Activated naive CD4-positive, alpha-beta T cell treated with anti-CD3 and anti-CD28 coated beads for 36 hours (primary cell): Measurements from ENCODE around the gene MEA1. TPM values are rescaled to one million over a fixed set of nuclear protein-coding genes. Genes with fewer than 3 reads are reported as not detected.
A peak's percentile ranks its signal among the peaks of the same experiment; 100 is the strongest.
"Not testable (repeated sequence)": the region's sequence is repeated elsewhere in the genome, so short reads cannot be mapped to it uniquely, and the experiment has no call there.

ENCODE experiments used
- CTCF ChIA-PET: fragments of 350-600 bp; sonication (Branson Sonifier 250); formaldehyde crosslinking; loops from one replicate; lab custom pipeline; 2021; ENCODE audit warnings: antibody characterized with exemption; lab: Charles Lee
- DNase-seq: peaks from one replicate; pipeline ENCODE4 v3.0.0-alpha.2; 2020
- H3K27ac Mint-ChIP-seq: one replicate; pipeline ENCODE4 v1.8.0; 2021; ENCODE audit warnings: mild to moderate bottlenecking, mixed read lengths
- H3K27me3 Mint-ChIP-seq: one replicate; pipeline ENCODE4 v1.8.0; 2021; ENCODE audit warnings: low read depth, mixed read lengths
- H3K36me3 Mint-ChIP-seq: one replicate; pipeline ENCODE4 v1.8.0; 2021; ENCODE audit warnings: low read depth, mixed read lengths
- H3K4me1 Mint-ChIP-seq: one replicate; pipeline ENCODE4 v1.8.0; 2021; ENCODE audit warnings: low read depth, mixed read lengths
- H3K4me3 Mint-ChIP-seq: one replicate; pipeline ENCODE4 v1.8.0; 2021; ENCODE audit warnings: mild to moderate bottlenecking, moderate library complexity, mixed read lengths
- H3K9me3 Mint-ChIP-seq: one replicate; pipeline ENCODE4 v1.8.0; 2021; ENCODE audit warnings: mixed read lengths
- intact Hi-C: fragments of 100-400 bp; cut with micrococcal nuclease; formaldehyde crosslinking; loops from one replicate; pipeline ENCODE4 v1.15.1; 2023
- total RNA-seq, 2 experiments: library from RNA; stranded (reverse); gene quantifications; one replicate each; pipeline ENCODE4 v1.2.3, GENCODE V29; 2021

The MEA1 gene
- total RNA-seq, 2 experiments from 2014 or later = 80.6 to 85.1 TPM

DNA sequence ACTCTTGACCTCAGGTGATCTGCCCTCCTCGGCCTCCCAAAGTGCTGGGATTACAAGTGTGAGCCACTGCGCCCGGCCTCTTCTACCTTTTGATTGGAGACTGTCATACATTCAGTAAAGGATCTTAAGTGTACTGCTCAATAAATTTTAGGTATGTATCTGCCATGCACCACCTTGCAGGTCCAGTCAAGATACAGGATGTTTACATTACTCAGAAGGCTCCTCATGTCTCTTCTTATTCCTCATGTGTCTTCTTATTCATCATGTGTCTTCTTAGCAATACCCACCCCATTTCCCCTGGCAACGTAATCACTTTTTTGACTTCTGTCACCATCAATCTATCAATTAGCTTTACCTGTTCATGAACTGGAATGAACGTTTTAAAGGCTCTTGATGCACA, 7.9 kb downstream of the MEA1 start:
- Mint-ChIP-seq H3K9me3 (no peaks in the 10 kb centered on the region), H3K4me3 (no peak overlapping the region), H3K36me3 (peaks cover 17% of the 10 kb centered on the region), H3K4me1 (peaks cover 4% of the 10 kb centered on the region), H3K27ac (no peak overlapping the region), H3K27me3 (no peaks in the 10 kb centered on the region)
- intact Hi-C loops = no loop called here
- no peak for DNase-seq
- CTCF ChIA-PET = interaction anchor here (0.7 kb wide), 1 partner anchor 187 kb away, joined by 3 read pairs; no protein-coding TSS in a partner anchor

GRCh38 chr6:43001843-43002242, 11.9 kb downstream of the MEA1 start:
- CTCF ChIA-PET = interaction anchor here (0.6 to 0.7 kb wide), 3 partner anchors 39 to 1112 kb away, joined by 3 to 4 read pairs (median 3); no protein-coding TSS in a partner anchor
- intact Hi-C loops = no loop called here
- Mint-ChIP-seq H3K9me3 (no peaks in the 10 kb centered on the region), H3K36me3 (peaks cover 5% of the 10 kb centered on the region), H3K27ac (no peak overlapping the region), H3K27me3 (no peaks in the 10 kb centered on the region), H3K4me1 (no peaks in the 10 kb centered on the region), H3K4me3 (no peak overlapping the region)
- no peak for DNase-seq

- H3K27me3 Mint-ChIP-seq, DNase-seq, H3K9me3 Mint-ChIP-seq, CTCF ChIA-PET, H3K27ac Mint-ChIP-seq, H3K4me1 Mint-ChIP-seq, H3K36me3 Mint-ChIP-seq, intact Hi-C loops, H3K4me3 Mint-ChIP-seq: not testable (repeated sequence)
Measured at GRCh38 chr6:42998205-42998604, 15.5 kb downstream of the MEA1 start.

- peaks cover 4% of the 10 kb centered on the region for H3K4me1 Mint-ChIP-seq
- intact Hi-C loops = no loop called here
- CTCF ChIA-PET = interaction anchor here (0.6 to 2.3 kb wide), 4 partner anchors 9 to 147 kb away, joined by 3 to 7 read pairs (median 5); no protein-coding TSS in a partner anchor
- H3K4me3 Mint-ChIP-seq = no peak overlapping the region
- no peaks in the 10 kb centered on the region for H3K27me3 Mint-ChIP-seq
- H3K36me3 Mint-ChIP-seq = peaks cover 2% of the 10 kb centered on the region
- no peak for DNase-seq
- H3K9me3 Mint-ChIP-seq = no peaks in the 10 kb centered on the region
- H3K27ac Mint-ChIP-seq = no peak overlapping the region
Measured at GRCh38 chr6:42996513-42996912, 17.2 kb downstream of the MEA1 start.

- H3K4me1 Mint-ChIP-seq = peaks cover 6% of the 10 kb centered on the region
- DNase-seq = no peak
- intact Hi-C loops = no loop called here
- H3K4me3 Mint-ChIP-seq = no peak overlapping the region
- no peaks in the 10 kb centered on the region for H3K27me3 Mint-ChIP-seq
- no peaks in the 10 kb centered on the region for H3K36me3 Mint-ChIP-seq
- H3K27ac Mint-ChIP-seq = no peak overlapping the region
- H3K9me3 Mint-ChIP-seq = no peaks in the 10 kb centered on the region
- CTCF ChIA-PET = no interaction called here
Measured at GRCh38 chr6:42993445-42993844, 20.3 kb downstream of the MEA1 start.

GRCh38 chr6:42989923-42990322, 23.8 kb downstream of the MEA1 start:
- no peaks in the 10 kb centered on the region for H3K9me3 Mint-ChIP-seq
- no peak overlapping the region for H3K27ac Mint-ChIP-seq
- H3K36me3 Mint-ChIP-seq = peaks cover 2% of the 10 kb centered on the region
- DNase-seq = no peak
- peaks cover 34% of the 10 kb centered on the region for H3K4me1 Mint-ChIP-seq
- no peaks in the 10 kb centered on the region for H3K27me3 Mint-ChIP-seq
- CTCF ChIA-PET = interaction anchor here (0.9 kb wide), 1 partner anchor 65 kb away, joined by 3 read pairs; no protein-coding TSS in a partner anchor
- H3K4me3 Mint-ChIP-seq = no peak overlapping the region
- intact Hi-C loops = loop anchor here (10.0 kb wide), 1 partner anchor 215 kb away; no protein-coding TSS in a partner anchor

DNA sequence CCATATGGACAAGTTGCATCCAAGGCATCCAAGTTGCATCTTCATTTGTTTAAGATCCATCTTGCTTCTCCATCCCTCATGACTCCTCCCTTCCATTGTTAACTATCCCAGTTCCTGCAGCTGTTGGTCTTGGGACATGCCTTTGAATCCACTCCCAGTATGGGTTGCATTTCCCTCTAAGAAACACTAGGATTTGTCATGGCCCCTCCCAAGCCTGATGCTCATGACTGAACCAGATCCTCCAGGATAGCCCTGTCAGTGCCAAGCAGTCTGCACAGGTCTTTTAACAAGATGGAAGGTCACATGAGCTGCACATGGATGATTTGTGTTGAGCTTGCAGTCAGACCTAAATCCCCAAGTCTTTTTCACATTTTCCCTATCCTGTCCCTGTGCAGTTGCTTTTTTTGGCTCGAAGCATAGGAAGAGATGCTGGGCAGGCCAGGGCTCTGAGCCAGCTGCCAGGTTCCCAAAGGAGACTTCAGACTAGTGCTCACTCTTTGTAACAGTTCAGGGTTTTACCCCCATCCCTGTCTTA, 25.2 kb downstream of the MEA1 start:
- Mint-ChIP-seq H3K4me3 (no peak overlapping the region), H3K27ac (no peak overlapping the region), H3K36me3 (peaks cover 2% of the 10 kb centered on the region), H3K9me3 (no peaks in the 10 kb centered on the region), H3K27me3 (no peaks in the 10 kb centered on the region), H3K4me1 (peaks cover 37% of the 10 kb centered on the region)
- CTCF ChIA-PET = interaction anchor here (0.7 kb wide), 1 partner anchor 9 kb away, joined by 3 read pairs; no protein-coding TSS in a partner anchor
- no peak for DNase-seq
- intact Hi-C loops = loop anchor here (10.0 kb wide), 1 partner anchor 214 kb away; no protein-coding TSS in a partner anchor

GRCh38 chr6:42987533-42988451, 26.0 kb downstream of the MEA1 start:
- intact Hi-C loops = loop anchor here (10.0 kb wide), 1 partner anchor 213 kb away; no protein-coding TSS in a partner anchor
- Mint-ChIP-seq H3K27me3 (no peaks in the 10 kb centered on the region), H3K4me3 (no peak overlapping the region), H3K27ac (no peak overlapping the region), H3K4me1 (peaks cover 36% of the 10 kb centered on the region), H3K36me3 (peaks cover 2% of the 10 kb centered on the region), H3K9me3 (no peaks in the 10 kb centered on the region)
- CTCF ChIA-PET = interaction anchor here (0.7 to 0.8 kb wide), 2 partner anchors 8 to 9 kb away, joined by 3 read pairs; no protein-coding TSS in a partner anchor
- no peak for DNase-seq

- Mint-ChIP-seq H3K4me1 (peaks cover 46% of the 10 kb centered on the region), H3K36me3 (peaks cover 2% of the 10 kb centered on the region), H3K4me3 (peak overlapping the region; percentile 93), H3K27ac (peak overlapping the region; percentile 81), H3K9me3 (no peaks in the 10 kb centered on the region), H3K27me3 (no peaks in the 10 kb centered on the region)
- DNase-seq = peak; percentile 36
- CTCF ChIA-PET = interaction anchor here (0.6 to 1.4 kb wide), 4 partner anchors 12 to 55 kb away, joined by 3 to 6 read pairs (median 4); partner anchors contain the start of gene CNPY3
- intact Hi-C loops = loop anchor here (1.0 to 10.0 kb wide), 6 partner anchors 29 to 442 kb away; partner anchors contain the start of genes ABCC10, CNPY3, KLC4 and KLHDC3
Measured at GRCh38 chr6:42984924-42985475, 28.7 kb downstream of the MEA1 start.

GRCh38 chr6:42984001-42984923, 29.5 kb downstream of the MEA1 start, which contains the start of gene PPP2R5D:
Gene PPP2R5D (plus strand): TSS chr6:42984570. CDS start chr6:42984678, 108 bp downstream.
- H3K27me3 Mint-ChIP-seq = no peaks in the 10 kb centered on the region
- intact Hi-C loops = loop anchor here (1.0 to 10.0 kb wide), 6 partner anchors 30 to 443 kb away; partner anchors contain the start of genes ABCC10, CNPY3, KLC4 and KLHDC3
- peak; percentile 99 for DNase-seq
- peaks cover 2% of the 10 kb centered on the region for H3K36me3 Mint-ChIP-seq
- H3K9me3 Mint-ChIP-seq = no peaks in the 10 kb centered on the region
- peaks cover 51% of the 10 kb centered on the region for H3K4me1 Mint-ChIP-seq
- H3K27ac Mint-ChIP-seq = peak within 1 kb of the TSS; percentile 81
- CTCF ChIA-PET = interaction anchor here (0.7 to 1.4 kb wide), 7 partner anchors 21 to 307 kb away, joined by 3 to 6 read pairs (median 3); partner anchors contain the start of genes CNPY3, CUL7 and DNPH1
- H3K4me3 Mint-ChIP-seq = peak within 1 kb of the TSS; percentile 93

DNA sequence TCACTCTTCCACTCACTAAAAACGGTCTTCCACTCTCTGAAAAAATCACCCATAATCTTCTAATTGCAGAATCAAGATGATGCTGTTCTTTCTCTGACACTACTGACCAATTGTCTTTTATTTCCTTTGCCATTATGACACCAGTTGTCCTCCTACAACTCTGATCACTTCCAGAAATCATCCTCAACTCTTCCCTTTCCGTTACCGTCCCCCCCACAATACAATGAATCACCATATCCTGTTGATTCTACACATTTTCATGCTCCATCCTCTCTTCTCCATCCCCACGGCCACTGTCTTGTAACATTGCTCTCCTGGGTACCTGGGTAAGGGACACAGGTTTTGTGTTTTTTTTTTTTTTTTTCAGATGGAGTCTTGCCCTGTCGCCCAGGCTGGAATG, 31.9 kb downstream of the MEA1 start:
- peaks cover 7% of the 10 kb centered on the region for H3K36me3 Mint-ChIP-seq
- H3K4me3 Mint-ChIP-seq = no peak overlapping the region
- intact Hi-C loops = loop anchor here (10.0 kb wide), 1 partner anchor 207 kb away; no protein-coding TSS in a partner anchor
- no peaks in the 10 kb centered on the region for H3K27me3 Mint-ChIP-seq
- peaks cover 53% of the 10 kb centered on the region for H3K4me1 Mint-ChIP-seq
- DNase-seq = no peak
- H3K27ac Mint-ChIP-seq = peak overlapping the region; percentile 5
- CTCF ChIA-PET = no interaction called here
- no peaks in the 10 kb centered on the region for H3K9me3 Mint-ChIP-seq
